ENCODE results near the gene CERK. TPM values are rescaled to one million over a fixed set of nuclear protein-coding genes. Genes with fewer than 3 reads are reported as not detected.

CERK gene
- total and polyA plus RNA-seq, 4 donors, result 7.9 to 24.3 (median 10.2) TPM

DNA sequence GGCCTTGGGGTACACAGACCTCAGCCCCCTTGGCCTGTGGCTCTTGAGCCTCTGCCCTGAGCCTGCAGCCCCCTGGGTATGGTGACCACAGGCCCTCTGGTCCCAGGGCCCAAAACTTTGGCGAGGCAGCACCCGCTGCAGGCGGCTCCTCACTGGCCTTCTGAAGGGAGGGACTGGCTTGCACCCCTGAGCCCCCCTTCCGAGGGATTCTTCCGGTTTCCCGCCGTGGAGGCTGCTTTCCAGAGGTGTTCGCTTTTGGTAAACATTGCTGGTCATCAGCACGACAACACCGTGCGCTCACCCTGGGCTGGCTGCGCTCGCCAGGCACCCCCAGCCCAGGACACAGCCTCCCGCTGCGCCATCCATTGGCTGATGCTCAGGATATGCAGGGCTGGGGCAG, 75.8 kb downstream of the CERK start:
- Histone ChIP-seq H3K4me3 (ENCODE audit: low read depth in 1 of 3, low read length in 3 of 3) (no peak overlapping the region), H3K27me3 (ENCODE audit: control insufficient read depth in 4 of 4, insufficient read depth in 4 of 4, low read length in 3 of 4) (no peaks in the 10 kb centered on the region), H3K4me1 (ENCODE audit: control insufficient read depth in 4 of 4, insufficient read depth in 4 of 4, low read length in 3 of 4) (peaks cover 2 to 25% (median 11%) of the 10 kb centered on the region in 4 donors), H3K9ac (ENCODE audit: low read depth in 1 of 2, low read length in 2 of 2) (no peak overlapping the region), H3K36me3 (ENCODE audit: control insufficient read depth in 4 of 4, insufficient read depth in 3 of 4, low read depth in 1 of 4, low read length in 3 of 4) (peaks cover 11 to 38% (median 25%) of the 10 kb centered on the region in 4 donors), H3K9me3 (ENCODE audit: control insufficient read depth in 4 of 4, low read length in 3 of 4) (no peaks in the 10 kb centered on the region), H3K27ac (ENCODE audit: low read depth in 1 of 2, low read length in 2 of 2) (no peak overlapping the region)
- no peak for TF ChIP-seq MAX (IDR thresholded peaks at IDR 0.05)
- TF ChIP-seq FOXA2 (IDR thresholded peaks at IDR 0.05), result no peak
- no peak for TF ChIP-seq TAF1 (conservative IDR thresholded peaks at IDR 0.05)
- TF ChIP-seq RXRA (IDR thresholded peaks at IDR 0.05), result no peak
- TF ChIP-seq, protein P1, sequence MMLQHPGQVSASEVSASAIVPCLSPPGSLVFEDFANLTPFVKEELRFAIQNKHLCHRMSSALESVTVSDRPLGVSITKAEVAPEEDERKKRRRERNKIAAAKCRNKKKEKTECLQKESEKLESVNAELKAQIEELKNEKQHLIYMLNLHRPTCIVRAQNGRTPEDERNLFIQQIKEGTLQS (IDR thresholded peaks at IDR 0.05), result no peak
- 93% methylated on average over 15 of the region's 15 CpGs for WGBS
- DNase-seq (ENCODE audit: low spot score), result no peak

DNA sequence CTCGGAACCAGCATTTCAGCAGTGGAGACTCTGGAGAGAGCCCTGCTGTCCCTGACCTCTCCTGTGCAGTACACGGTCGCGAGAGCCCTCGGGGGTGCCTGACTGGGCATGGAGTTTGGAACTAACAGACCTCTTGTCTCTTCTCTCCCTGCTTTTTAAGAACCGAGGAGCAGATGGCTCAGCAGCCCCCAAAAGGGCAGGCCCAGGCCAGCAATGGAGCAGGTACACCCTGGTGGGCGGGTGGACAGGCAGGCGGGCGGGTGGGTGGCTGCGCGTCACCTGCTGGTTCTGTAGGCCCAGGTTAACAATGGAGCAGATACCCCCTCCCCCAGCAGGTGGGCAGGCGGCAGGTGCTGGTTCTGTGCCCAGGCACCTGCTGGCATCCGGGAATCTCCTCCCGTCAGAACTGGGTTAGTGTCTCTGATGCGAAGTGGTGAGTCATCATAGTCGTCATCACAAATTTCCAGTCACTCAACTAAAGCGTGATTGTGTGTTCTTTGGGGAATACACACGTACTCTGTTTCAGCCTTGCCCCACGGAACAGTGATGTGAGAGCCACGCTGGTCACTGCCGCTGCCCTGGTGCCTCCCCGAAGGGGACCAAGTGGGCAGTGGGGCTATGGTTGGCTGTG, 76.7 kb downstream of the CERK start:
- DNase-seq (ENCODE audit: low spot score), result no peak
- 80% methylated on average over 22 of the region's 22 CpGs for WGBS
- H3K4me3 ChIP-seq (ENCODE audit: low read depth in 1 of 3, low read length in 3 of 3), result no peak overlapping the region
- H3K9me3 ChIP-seq (ENCODE audit: control insufficient read depth in 4 of 4, low read length in 3 of 4), result no peaks in the 10 kb centered on the region
- TF ChIP-seq, protein P1 (IDR thresholded peaks at IDR 0.05), result no peak
- TF ChIP-seq HNF4A (conservative IDR thresholded peaks at IDR 0.05) (peak in 1 of 2 donors; percentile 31), RXRA (IDR thresholded peaks at IDR 0.05) (peak in 1 of 2 donors; percentile 50), RAD21 (IDR thresholded peaks at IDR 0.05) (no peak), NR2F2 (IDR thresholded peaks at IDR 0.05) (no peak), HNF4G (IDR thresholded peaks at IDR 0.05) (no peak), FOXA1 (IDR thresholded peaks at IDR 0.05) (no peak), TAF1 (conservative IDR thresholded peaks at IDR 0.05) (no peak), JUND (IDR thresholded peaks at IDR 0.05) (no peak), EGR1 (IDR thresholded peaks at IDR 0.05; ENCODE audit: low read depth in 2 of 2) (no peak), MAX (IDR thresholded peaks at IDR 0.05) (no peak), FOXA2 (IDR thresholded peaks at IDR 0.05) (no peak), REST (IDR thresholded peaks at IDR 0.05) (no peak)
- TF ChIP-seq, protein P2, sequence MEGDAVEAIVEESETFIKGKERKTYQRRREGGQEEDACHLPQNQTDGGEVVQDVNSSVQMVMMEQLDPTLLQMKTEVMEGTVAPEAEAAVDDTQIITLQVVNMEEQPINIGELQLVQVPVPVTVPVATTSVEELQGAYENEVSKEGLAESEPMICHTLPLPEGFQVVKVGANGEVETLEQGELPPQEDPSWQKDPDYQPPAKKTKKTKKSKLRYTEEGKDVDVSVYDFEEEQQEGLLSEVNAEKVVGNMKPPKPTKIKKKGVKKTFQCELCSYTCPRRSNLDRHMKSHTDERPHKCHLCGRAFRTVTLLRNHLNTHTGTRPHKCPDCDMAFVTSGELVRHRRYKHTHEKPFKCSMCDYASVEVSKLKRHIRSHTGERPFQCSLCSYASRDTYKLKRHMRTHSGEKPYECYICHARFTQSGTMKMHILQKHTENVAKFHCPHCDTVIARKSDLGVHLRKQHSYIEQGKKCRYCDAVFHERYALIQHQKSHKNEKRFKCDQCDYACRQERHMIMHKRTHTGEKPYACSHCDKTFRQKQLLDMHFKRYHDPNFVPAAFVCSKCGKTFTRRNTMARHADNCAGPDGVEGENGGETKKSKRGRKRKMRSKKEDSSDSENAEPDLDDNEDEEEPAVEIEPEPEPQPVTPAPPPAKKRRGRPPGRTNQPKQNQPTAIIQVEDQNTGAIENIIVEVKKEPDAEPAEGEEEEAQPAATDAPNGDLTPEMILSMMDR (IDR thresholded peaks at IDR 0.05; ENCODE audit: low read depth, low read length, missing input control), result no peak
- TF ChIP-seq, protein P3, sequence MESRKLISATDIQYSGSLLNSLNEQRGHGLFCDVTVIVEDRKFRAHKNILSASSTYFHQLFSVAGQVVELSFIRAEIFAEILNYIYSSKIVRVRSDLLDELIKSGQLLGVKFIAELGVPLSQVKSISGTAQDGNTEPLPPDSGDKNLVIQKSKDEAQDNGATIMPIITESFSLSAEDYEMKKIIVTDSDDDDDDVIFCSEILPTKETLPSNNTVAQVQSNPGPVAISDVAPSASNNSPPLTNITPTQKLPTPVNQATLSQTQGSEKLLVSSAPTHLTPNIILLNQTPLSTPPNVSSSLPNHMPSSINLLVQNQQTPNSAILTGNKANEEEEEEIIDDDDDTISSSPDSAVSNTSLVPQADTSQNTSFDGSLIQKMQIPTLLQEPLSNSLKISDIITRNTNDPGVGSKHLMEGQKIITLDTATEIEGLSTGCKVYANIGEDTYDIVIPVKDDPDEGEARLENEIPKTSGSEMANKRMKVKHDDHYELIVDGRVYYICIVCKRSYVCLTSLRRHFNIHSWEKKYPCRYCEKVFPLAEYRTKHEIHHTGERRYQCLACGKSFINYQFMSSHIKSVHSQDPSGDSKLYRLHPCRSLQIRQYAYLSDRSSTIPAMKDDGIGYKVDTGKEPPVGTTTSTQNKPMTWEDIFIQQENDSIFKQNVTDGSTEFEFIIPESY (IDR thresholded peaks at IDR 0.05), result no peak
- peaks cover 9 to 30% (median 19%) of the 10 kb centered on the region in 4 donors for H3K36me3 ChIP-seq (ENCODE audit: control insufficient read depth in 4 of 4, insufficient read depth in 3 of 4, low read depth in 1 of 4, low read length in 3 of 4)
- peaks cover 7 to 33% (median 15%) of the 10 kb centered on the region in 4 donors for H3K4me1 ChIP-seq (ENCODE audit: control insufficient read depth in 4 of 4, insufficient read depth in 4 of 4, low read length in 3 of 4)
- no peaks in the 10 kb centered on the region for H3K27me3 ChIP-seq (ENCODE audit: control insufficient read depth in 4 of 4, insufficient read depth in 4 of 4, low read length in 3 of 4)
- H3K27ac ChIP-seq (ENCODE audit: low read depth in 1 of 2, low read length in 2 of 2), result peak overlapping the region; percentile 46 to 47
- H3K9ac ChIP-seq (ENCODE audit: low read depth in 1 of 2, low read length in 2 of 2), result peak overlapping the region in 1 of 2 donors; percentile 21
